SK-N-DZ (cell line): ENCODE measurements around the gene ZFYVE27. TPM values are rescaled to one million over a fixed set of nuclear protein-coding genes. Genes with fewer than 3 reads are reported as not detected.
A peak's percentile ranks its signal among the peaks of the same experiment; 100 is the strongest.
"Not testable (repeated sequence)": the region's sequence is repeated elsewhere in the genome, so short reads cannot be mapped to it uniquely, and the experiment has no call there.

ENCODE experiments used
- DNase-seq: peaks from one replicate; pipeline ENCODE4 v3.0.0-alpha.2; 2015; ENCODE audit warnings: low spot score
- polyA plus RNA-seq, 2 experiments: library from polyadenylated mRNA; depleted of rRNA; stranded (reverse); fragments of >200 nt; gene quantifications; 2 replicates each; pipeline ENCODE4 v1.2.3, GENCODE V29; 2014

Gene ZFYVE27, protein sequence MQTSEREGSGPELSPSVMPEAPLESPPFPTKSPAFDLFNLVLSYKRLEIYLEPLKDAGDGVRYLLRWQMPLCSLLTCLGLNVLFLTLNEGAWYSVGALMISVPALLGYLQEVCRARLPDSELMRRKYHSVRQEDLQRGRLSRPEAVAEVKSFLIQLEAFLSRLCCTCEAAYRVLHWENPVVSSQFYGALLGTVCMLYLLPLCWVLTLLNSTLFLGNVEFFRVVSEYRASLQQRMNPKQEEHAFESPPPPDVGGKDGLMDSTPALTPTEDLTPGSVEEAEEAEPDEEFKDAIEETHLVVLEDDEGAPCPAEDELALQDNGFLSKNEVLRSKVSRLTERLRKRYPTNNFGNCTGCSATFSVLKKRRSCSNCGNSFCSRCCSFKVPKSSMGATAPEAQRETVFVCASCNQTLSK
- 61.0 and 63.6 TPM in 2 replicates for polyA plus RNA-seq (2014; cell fraction: cytosol; rRNA removed)
- polyA plus RNA-seq (2014; cell fraction: nucleus; rRNA removed): 102 and 106 TPM in 2 replicates

GRCh38 chr10:97736902-97737769, at the start of gene ZFYVE27:
TSS of gene ZFYVE27 (plus strand) at chr10:97737128. CDS start at chr10:97738478, 1,350 bp downstream.
- DNase-seq: peak; percentile 95

- no peak for DNase-seq
These were observed 48.8 kb upstream of the ZFYVE27 start for GRCh38 chr10:97687785-97688781.

DNA sequence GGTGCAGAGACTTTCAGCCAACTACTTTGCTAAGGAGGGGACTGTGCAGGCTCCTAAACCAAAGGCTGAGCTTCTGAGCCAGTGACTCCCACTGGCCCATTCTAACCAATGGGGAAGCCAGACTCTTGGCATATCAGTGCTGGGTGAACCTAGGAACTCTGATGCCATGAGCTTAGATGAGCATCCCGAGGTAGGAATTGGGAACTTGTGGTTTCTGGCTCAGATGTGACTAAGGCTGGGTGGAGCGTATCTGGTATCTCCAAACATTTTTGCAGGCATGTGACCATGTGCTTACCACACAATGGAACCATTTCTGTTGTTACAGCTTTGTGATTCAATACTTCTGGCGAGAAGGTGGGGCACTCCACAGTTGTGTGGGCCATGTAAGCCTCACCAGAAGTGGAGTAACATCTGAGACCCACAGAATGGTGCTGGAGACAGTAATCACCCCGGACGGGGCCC, 47.3 kb upstream of the ZFYVE27 start:
- DNase-seq: no peak

- DNase-seq: no peak
These were observed 46.8 kb upstream of the ZFYVE27 start for GRCh38 chr10:97690133-97690532.

DNA sequence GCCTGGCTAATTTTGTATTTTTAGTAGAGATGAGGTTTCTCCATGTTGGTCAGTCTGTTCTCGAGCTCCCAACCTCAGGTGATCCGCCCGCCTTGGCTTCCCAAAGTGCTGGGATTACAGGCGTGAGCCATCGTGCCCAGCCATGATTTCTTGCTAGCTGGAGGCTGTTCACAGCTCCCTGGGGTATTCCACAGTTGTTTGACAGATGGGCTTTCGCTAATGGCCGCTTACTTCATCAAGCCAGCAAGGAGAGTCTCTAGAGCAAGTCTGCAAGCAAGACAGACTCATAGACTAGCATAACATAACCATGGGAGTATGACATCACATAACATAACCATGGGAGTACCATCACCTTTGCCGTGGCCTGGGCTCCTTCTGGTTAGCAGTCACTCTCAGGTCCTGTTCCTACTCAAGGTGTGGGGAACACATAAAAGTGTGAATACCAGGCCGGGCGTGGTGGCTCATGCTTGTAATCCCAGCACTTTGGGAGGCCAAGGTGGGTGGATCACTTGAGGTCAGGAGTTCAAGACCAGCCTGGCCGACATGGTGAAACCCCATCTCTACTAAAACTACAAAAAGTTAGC, 38.8 kb upstream of the ZFYVE27 start:
- not testable (repeated sequence) for DNase-seq

DNA sequence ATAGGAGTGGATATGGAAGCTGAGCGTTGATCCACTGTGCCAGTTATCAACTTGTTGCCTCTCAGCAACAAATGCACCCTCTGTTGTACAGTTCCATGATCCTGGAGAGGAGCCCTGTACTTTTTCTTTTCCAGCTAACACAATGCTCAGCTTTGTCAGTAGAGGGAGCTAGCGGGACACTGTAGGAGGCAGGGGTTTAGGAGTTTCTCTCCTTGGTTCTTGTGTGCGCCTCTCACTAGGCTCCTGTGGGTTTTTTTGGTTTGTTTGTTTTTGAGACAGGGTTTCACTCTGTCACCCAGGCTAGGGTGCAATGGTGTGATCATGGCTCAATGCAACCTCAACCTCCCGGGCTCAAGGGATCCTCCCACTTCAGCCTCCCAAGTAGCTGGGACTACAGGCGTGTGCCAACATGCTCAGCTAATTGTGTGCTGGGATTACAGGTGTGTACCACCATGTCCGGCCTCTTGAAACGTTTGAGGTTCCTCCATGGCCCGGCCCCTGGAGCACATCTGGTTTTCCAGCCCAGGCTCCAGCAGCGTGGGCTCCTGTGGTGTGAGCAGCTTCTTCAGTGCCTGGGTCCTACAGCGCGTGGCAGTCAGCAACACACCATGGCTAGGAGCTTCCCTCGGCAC, 35.4 kb upstream of the ZFYVE27 start:
- DNase-seq: peak; percentile 77

DNA sequence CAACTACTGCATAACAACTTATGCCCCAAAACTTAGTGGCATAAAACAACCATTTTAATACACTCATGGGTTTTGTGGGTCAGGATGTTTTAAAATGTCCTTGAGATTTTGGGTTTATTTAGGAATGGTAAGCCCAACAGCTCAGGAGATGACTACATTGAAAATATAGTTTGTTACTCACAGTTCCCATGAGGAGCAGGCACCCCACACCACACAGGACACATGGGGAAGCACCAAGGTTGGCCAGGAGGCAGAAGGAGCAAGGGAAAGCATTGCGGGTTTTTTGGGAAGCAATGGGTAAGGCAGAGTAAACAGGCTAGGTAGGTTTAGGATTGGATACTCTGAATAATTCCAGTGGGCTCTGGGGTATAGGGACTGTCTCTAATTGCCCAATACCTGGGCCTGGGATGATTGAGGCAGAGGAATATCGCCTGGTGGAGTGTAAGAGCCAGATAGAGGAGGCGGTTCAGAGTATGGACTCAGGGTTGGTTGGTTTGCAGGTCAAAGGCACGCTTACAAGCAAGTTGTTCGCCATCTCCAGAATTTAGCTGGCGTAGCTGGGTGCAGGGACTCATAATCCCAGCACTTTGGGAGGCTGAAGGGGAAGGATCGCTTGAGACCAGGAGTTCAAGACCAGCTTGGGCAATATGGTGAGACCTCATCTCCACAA, 33.4 kb upstream of the ZFYVE27 start:
- no peak for DNase-seq

DNA sequence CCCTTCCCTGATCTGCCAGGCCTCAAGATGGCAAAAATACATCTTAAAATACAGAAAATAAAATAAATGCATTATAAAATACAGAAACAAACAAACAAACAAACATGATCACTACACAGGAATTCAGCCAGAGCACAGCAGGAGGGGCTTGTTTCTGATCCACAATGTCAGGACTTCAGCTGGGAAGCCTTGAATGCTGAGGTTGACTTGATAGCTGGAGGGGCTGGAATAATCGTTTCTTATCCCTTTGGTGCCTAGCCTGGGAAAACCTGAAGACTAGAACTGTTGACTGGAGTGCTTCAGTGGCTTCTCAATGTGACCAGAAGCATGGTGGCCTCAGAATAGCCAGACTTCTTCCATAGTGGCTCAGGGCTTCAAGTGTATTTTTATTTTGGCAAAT, 32.6 kb upstream of the ZFYVE27 start:
- DNase-seq: no peak

GRCh38 chr10:97705006-97705670, 31.8 kb upstream of the ZFYVE27 start:
- no peak for DNase-seq

DNA sequence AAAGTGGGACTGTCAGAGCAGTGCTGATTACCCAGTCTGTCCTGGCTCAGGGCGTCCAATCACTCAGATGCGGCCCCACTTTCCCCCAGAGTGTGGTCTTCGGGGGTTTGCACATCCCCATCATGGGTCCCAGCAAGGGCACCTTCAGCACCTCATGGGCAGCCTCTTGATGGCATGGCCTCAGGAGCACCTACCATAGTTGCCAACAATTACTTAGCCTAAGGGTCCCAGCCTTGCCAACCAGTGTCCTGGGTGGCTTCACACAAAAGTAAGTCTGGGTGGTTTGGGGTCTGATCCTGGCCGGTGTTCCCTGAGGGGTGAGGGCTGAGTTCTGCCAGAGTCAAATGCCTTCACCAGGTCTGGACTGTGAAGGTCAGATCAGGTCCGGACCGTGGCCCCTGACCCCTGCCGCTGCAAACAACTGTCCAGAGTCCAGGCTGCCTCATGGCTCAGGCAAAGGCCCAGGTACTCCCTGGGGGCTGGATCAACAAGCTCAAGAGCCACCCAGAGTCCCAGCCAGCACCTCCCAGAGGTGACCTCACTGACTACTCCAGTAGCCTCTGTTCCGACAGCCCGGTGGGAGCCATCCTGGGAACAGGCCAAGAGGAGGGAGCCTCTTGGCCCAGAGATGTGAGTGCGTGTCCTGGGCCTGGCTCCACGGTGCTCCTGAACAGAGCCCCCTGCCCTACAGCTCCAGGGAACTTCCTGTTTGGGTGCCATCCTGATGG, 29.6 kb upstream of the ZFYVE27 start:
- DNase-seq: no peak

- DNase-seq: no peak
These were observed 28.8 kb upstream of the ZFYVE27 start for GRCh38 chr10:97708167-97708566.

DNA sequence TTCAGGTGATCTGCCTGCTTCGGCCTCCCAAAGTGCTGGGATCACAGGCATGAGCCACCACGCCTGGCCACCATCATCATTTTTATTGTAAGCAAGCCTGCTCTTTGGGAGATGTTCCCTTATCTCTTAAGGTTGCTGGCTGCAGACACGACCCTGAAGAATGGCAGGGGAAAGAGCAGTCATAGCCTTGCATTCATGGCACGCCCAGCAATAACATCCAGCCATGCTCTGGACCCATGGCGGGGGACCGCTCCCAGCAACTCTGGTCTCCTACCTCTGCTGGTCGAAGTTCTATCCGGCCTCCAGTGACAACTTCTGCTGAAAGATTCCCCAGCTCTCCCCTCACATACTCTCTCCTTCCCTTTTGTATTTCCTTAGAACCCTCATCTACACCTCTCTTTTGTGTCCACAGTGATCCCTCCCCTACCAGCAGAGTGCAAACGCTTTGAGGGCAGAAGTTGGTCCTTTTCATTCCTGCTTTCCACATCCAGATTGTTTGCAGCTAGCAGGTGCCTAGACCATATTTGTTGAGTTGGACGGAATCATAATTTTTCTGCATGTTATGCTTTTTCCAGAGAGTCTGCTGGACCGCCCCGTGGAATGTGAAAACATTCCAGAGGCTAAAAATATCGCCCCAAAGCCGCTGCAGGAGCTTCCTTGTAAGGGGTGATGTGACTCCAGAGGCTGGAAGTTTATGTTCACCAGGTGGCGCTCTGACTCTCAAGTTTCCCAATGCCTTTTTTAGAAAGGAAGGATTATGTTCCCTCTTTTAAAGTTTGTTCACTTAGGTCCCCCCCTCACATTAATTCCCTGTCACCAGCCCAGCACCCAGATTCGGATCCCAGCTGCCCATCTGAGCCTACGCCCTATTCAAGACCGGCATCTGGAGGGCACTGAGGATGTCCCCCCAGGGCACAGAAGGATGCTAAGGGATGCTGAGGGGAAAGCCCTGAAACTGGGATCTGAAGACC, 27.7 kb upstream of the ZFYVE27 start:
- DNase-seq: peak; percentile 59

- DNase-seq: no peak
These were observed 25.0 kb upstream of the ZFYVE27 start for GRCh38 chr10:97711640-97712572.

- DNase-seq: peak; percentile 80
These were observed 23.5 kb upstream of the ZFYVE27 start, which contains the start of gene MARVELD1 for GRCh38 chr10:97713339-97713825. TSS of gene MARVELD1 (plus strand) at chr10:97713730. CDS start at chr10:97713877, 147 bp downstream.

DNA sequence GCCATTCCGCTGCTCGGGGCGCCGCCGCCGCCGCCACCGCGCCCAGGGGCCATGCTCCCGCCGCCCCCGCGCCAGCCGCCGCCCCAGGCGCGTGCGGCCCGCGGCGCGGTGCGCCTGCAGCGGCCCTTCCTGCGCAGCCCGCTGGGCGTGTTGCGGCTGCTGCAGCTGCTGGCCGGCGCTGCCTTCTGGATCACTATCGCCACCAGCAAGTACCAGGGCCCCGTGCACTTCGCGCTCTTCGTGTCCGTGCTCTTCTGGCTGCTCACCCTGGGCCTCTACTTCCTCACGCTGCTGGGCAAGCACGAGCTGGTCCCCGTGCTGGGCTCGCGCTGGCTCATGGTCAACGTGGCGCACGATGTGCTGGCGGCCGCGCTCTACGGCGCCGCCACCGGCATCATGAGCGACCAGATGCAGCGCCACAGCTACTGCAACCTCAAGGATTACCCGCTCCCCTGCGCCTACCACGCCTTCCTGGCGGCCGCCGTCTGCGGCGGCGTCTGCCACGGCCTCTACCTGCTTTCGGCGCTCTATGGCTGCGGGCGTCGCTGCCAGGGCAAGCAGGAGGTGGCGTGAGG, 23.0 kb upstream of the ZFYVE27 start:
- DNase-seq: peak; percentile 74
